ENCODE results near the gene AP1G2.

AP1G2 gene

GRCh38 chr14:23566112-23566777, 1.3 kb downstream of the AP1G2 start:
- H3K9me3 ChIP-seq (ENCODE audit: severe bottlenecking): no peaks in the 10 kb centered on the region
- H3K36me3 ChIP-seq: peaks cover 31% of the 10 kb centered on the region
- TF ChIP-seq, protein P1, sequence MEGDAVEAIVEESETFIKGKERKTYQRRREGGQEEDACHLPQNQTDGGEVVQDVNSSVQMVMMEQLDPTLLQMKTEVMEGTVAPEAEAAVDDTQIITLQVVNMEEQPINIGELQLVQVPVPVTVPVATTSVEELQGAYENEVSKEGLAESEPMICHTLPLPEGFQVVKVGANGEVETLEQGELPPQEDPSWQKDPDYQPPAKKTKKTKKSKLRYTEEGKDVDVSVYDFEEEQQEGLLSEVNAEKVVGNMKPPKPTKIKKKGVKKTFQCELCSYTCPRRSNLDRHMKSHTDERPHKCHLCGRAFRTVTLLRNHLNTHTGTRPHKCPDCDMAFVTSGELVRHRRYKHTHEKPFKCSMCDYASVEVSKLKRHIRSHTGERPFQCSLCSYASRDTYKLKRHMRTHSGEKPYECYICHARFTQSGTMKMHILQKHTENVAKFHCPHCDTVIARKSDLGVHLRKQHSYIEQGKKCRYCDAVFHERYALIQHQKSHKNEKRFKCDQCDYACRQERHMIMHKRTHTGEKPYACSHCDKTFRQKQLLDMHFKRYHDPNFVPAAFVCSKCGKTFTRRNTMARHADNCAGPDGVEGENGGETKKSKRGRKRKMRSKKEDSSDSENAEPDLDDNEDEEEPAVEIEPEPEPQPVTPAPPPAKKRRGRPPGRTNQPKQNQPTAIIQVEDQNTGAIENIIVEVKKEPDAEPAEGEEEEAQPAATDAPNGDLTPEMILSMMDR (IDR thresholded peaks at IDR 0.05; ENCODE audit: low read depth, low read length): no peak
- H3K27ac ChIP-seq: no peak overlapping the region
- no peaks in the 10 kb centered on the region for H3K27me3 ChIP-seq (ENCODE audit: insufficient read depth, low read depth, severe bottlenecking)
- H3K4me3 ChIP-seq (ENCODE audit: low read depth, low read length): peak overlapping the region; percentile 90; the same call in 1 of the 2 replicates
- no peak for DNase-seq

GRCh38 chr14:23565626-23566025, 2.0 kb downstream of the AP1G2 start:
- H3K27me3 ChIP-seq (ENCODE audit: insufficient read depth, low read depth, severe bottlenecking): no peaks in the 10 kb centered on the region
- no peaks in the 10 kb centered on the region for H3K9me3 ChIP-seq (ENCODE audit: severe bottlenecking)
- no peak overlapping the region for H3K4me3 ChIP-seq (ENCODE audit: low read depth, low read length)
- no peak for DNase-seq
- no peak overlapping the region for H3K27ac ChIP-seq
- H3K36me3 ChIP-seq: peaks cover 37% of the 10 kb centered on the region
- TF ChIP-seq, protein P1 (IDR thresholded peaks at IDR 0.05; ENCODE audit: low read depth, low read length): no peak

DNA sequence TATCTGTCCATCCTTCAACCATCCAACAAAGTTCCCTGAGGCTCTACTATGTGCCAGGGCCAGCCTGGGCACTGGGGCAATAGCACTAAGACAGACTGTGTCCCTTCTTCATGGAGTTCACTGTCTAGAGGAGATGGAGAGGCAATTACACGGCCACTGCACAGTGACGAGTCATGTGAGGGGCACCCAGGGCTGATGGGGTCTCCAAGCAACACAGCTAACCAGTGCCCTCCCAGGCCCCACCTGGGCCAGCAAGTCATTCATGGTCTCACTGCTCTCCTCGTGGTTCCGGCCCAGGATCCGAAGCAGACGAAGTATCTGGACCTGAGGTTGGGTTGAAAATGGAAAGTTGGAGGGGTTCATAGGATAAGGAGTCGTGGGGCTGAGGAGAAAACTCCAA, 2.7 kb downstream of the AP1G2 start:
- TF ChIP-seq, protein P1 (IDR thresholded peaks at IDR 0.05; ENCODE audit: low read depth, low read length): no peak
- no peak overlapping the region for H3K4me3 ChIP-seq (ENCODE audit: low read depth, low read length)
- no peaks in the 10 kb centered on the region for H3K9me3 ChIP-seq (ENCODE audit: severe bottlenecking)
- peaks cover 43% of the 10 kb centered on the region for H3K36me3 ChIP-seq
- no peak for DNase-seq
- no peaks in the 10 kb centered on the region for H3K27me3 ChIP-seq (ENCODE audit: insufficient read depth, low read depth, severe bottlenecking)
- H3K27ac ChIP-seq: no peak overlapping the region

DNA sequence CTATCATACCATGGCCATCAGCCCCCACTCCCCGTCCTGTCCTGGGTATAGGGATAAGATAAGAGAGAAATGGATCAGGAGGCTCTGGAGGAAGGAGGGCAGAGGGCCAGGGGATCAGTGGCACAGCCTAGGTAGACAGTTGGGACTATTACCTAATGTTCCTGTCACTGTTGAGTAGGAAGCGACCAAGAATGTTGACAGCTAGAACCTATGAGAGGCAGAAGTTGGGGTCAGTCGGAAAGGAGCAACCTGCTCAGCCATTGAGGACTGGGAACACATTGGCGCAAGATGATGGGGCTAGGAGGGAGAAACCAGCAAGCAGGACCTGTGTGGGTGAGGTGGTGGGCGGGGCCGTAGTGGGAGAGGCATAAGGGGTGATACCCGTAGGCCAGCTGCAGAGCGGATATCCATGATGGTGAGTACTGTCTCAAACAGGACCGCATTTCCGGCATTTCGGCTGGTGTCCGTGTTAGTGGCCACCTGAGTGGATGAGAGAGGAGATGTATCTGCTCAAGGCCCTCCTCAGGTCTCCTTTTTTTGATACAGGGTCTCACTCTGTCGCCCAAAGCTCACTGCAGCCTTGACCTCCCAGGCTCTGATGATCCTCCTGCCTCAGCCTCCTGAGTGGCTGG, 3.3 kb downstream of the AP1G2 start:
- no peak for DNase-seq
- peaks cover 49% of the 10 kb centered on the region for H3K36me3 ChIP-seq
- no peak overlapping the region for H3K27ac ChIP-seq

GRCh38 chr14:23563473-23564180, 4.0 kb downstream of the AP1G2 start:
- DNase-seq: no peak
- H3K27ac ChIP-seq: no peak overlapping the region
- H3K9me3 ChIP-seq (ENCODE audit: severe bottlenecking): no peaks in the 10 kb centered on the region
- H3K4me3 ChIP-seq (ENCODE audit: low read depth, low read length): no peak overlapping the region
- no peaks in the 10 kb centered on the region for H3K27me3 ChIP-seq (ENCODE audit: insufficient read depth, low read depth, severe bottlenecking)
- peaks cover 51% of the 10 kb centered on the region for H3K36me3 ChIP-seq
- TF ChIP-seq, protein P1 (IDR thresholded peaks at IDR 0.05; ENCODE audit: low read depth, low read length): no peak

More for the DNA sequence above, 3.3 kb downstream of the AP1G2 start:
- Histone ChIP-seq H3K27me3 (ENCODE audit: insufficient read depth, low read depth, severe bottlenecking) (no peaks in the 10 kb centered on the region), H3K4me3 (ENCODE audit: low read depth, low read length) (no peak overlapping the region), H3K9me3 (ENCODE audit: severe bottlenecking) (no peaks in the 10 kb centered on the region)
- TF ChIP-seq, protein P1 (IDR thresholded peaks at IDR 0.05; ENCODE audit: low read depth, low read length): no peak

Measured in WERI-Rb-1 (cell line).